GM21723 (cell line): ENCODE measurements around the gene NOS1AP.

ENCODE experiments used
- ATAC-seq: cut with Tn5 transposase; IDR thresholded peaks from one replicate; pipeline ENCODE4 v1.9.1; 2021; ENCODE audit warnings: mild to moderate bottlenecking, moderate library complexity; ENCODE audit not compliant: unreplicated experiment

Gene NOS1AP

DNA sequence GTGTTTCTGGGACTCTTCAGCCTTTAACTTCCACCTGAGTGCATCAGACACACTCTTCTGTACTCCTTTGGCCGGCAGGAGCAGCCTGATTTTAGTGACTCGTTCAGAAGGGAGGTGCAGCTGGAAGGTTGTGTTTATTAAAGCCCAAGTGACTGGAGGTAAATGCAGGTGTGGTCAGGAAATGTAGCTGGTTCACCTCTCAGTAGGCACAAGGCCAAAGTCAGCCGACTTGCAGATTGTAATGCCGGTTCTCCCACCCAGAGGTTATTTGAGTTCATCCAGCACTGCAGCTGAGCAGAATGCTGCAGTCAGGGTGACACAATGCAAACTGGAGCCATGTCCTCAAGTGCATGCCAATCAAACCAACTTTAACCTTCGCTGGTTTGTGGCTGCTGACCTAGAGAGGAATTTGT, 215.7 kb downstream of the NOS1AP start:
- ATAC-seq, result no peak

DNA sequence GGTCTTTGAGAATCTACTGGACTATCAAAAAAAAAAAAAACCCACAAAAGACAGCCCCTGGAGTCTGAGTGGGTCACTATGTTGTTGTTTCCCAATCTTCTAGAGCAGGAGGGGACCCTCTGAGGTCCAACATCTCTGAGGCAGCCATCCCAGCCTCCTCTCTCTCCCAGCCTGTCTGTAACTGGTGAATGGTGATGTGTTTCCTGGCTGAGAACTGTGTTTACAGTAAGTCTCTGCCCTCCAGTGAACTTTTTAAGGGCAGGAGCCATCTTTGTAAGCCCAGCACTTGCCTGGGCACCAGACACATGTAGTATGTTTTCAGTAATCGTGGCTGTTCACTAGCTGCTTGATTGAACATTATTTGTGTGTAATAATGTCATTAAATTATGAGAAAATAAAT, 221.5 kb downstream of the NOS1AP start:
- no peak for ATAC-seq

DNA sequence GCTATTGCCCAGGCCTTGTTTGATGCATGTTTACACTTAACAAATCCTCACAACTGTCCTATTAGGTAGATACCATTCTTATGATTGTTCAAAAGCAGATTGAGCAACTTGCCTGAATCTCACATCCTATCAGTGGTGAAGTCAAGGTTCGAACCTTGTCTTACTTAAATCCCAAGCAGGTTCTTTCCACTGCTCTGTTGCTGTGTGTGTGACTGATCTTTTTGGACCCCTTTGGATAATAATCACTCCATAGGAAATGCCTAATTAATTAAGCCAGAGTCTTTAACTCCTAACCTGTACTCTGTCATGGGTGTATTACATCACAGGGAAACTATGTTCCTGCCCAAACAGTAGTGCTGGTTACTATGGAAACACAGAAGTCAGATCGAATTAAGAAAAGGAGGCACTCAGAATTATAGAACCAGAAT, 222.9 kb downstream of the NOS1AP start:
- ATAC-seq, result no peak

DNA sequence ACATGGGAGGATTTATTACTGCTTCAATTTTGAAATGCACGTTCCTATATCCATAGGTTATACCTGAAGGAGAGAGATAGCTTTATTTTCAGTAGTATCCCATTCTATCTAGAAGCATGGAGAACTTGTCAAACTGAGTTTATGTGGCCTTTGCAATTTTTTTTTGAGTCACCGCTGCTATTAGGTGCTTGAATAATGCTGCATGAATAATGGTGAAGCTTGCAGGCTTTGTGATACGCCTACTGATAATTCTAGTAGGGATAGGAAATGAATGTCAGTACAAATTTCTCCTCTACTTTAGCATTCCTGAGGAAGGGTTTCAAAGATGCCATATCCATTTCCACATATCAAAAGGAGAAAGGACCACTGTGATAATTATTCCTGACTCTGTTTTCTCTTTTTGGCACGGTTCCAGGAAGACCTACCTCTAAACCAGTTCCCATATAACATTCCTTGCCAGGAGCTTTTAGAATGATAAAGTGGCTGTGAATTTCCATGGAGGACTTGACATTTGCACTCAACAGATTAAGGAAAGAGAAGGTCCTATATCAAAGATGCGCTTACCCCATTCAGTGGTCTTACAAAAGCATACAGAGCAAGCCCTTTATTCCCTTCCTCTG, 223.7 kb downstream of the NOS1AP start:
- no peak for ATAC-seq

GRCh38 chr1:162294015-162294414, 224.5 kb downstream of the NOS1AP start:
- ATAC-seq, result no peak

DNA sequence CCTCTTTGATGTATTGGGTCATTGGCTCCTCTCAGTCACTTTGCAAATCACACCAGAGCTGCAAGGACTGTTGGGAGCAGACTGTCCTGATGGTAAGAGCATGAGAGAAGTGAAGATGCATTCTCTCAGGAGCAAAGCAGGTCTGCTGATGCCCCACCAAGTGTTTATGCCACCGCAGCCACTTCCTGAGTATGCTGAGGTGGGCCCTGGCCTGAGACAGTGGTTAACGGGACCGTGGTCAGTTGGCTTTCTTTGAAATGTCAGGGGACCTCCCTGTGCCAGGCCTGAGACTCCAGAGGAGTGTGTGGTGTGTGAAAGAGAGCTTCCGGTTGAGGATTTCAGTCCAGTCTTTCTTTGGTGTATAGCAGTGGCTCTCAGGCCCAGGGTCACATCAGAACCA, 227.7 kb downstream of the NOS1AP start:
- no peak for ATAC-seq

DNA sequence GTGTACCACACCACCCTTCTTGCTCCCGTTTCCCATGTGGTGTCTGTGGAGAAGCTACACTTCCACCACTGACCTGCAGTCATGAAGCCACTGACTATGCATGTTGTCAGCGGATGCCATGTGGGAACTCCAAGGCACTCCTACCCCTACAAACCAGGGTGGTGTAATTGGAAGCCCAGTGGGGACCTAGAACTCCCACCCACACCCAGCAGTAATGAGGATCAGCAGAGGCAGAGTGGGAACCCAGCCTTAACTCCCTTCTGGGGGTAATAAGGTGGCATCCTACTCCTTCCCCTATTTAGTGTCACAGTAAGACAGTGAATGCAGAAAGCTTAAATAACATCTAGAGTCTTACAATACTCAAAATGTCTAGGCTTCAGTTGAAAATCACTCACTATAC, 228.8 kb downstream of the NOS1AP start:
- ATAC-seq, result no peak

- ATAC-seq, result no peak
Observed at GRCh38 chr1:162299018-162299417, 229.5 kb downstream of the NOS1AP start.

GRCh38 chr1:162300057-162300917, 230.8 kb downstream of the NOS1AP start:
- ATAC-seq, result no peak

DNA sequence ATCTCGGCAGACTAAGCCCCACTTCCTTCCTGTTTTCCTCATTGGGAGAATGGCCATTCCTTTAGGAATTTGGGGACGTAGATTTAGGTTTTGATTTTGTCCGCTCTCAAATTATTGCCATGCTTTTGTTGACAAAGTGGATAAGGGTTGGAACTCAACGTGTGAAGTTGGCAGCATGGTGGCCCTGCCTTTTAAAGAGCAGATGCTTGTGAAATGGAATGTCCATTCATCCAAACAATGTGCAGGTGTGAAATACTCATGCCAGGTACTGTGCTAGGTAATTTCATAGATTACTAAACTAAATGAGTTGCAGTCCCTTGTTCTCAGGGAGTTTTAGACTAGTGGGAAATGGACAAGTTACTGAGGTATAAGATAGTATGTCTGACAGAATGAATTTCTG, 232.2 kb downstream of the NOS1AP start:
- no peak for ATAC-seq

DNA sequence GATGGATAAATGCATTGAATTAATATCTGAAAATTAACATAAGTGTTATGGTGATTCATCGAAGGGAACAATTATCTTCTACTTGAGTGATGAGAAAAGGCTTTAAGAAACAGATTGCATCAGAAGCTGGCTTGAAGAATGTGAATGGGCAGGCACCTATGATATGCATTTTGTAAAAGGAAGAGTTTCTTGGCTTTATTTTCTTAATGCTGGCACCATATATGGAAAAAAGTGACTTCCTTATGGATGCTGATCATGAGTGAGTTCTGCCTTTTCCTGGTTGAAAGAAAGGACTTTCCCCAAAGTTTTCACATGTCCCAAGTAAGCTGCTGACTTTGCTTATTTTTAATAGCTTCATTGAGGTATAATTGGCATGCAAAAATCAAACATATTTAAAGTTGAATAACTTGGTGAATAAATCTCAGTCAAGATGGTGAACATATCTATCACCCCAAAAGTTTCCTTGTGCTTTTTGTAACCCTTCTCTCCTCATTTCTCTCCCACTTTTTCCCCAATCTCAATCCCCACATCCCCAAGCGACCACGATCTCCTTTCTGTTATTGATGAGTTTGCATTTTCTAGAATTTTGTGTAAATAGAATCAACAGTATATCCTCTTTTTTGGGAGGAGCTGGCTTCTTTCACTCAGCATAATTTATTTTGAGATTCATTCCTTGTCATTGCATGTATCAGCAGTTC, 233.0 kb downstream of the NOS1AP start:
- ATAC-seq, result no peak

DNA sequence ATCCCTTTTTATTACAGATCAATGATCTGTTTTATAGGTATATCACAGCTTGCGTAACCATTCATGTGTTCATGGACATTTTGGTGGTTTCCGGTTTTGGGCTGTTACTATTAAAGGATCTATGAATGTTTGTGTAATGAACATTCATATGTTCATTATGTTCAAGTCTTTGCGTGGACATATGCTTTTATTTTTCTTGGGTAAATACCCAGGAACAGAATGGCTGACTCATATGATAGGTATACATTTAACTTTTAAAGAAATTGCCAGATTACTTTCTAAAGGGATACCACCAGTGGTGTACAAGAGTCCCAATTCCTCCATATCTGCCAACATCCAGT, 233.5 kb downstream of the NOS1AP start:
- no peak for ATAC-seq

DNA sequence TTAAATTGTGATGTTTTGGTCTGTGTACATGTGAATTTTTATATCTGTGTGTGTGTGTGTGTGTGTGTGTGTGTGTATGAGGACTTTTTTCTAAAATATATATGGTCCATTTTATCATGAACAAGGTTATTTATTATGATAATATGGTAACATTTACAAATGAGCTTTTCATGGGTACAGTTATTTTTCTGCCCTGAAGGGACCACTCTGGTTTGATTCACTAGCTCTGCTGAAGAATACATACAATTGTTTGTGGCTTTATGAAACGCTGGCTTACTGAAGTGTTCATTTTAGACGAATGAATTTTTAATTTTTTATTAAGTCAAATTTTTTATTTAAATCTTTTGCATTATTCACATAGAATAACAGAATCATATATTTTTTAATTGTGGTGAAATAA, 235.2 kb downstream of the NOS1AP start:
- no peak for ATAC-seq

GRCh38 chr1:162305969-162306368, 236.5 kb downstream of the NOS1AP start:
- ATAC-seq, result no peak

DNA sequence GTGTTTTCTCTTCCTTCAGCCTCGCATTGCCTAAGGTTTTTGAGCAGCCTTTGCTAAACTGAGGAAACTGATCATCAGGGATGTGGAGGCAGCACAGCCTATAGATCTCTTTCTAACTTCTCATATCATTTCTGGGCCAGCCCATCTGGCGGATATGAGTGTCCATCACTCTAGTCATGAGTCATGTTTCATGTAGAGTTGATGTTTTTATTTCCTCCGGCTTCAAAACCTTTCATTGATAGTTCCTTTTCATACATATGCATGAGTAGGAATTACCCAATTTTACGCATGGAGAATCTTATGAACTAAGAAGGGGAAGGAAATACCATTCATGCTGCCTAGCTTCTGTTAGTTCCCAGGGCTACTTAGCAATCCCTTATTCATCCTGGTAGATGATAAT, 240.8 kb downstream of the NOS1AP start:
- no peak for ATAC-seq

GRCh38 chr1:162314206-162314605, 244.7 kb downstream of the NOS1AP start:
- no peak for ATAC-seq

- no peak for ATAC-seq
Observed at GRCh38 chr1:162315673-162316072, 246.2 kb downstream of the NOS1AP start.

- no peak for ATAC-seq
Observed at GRCh38 chr1:162316187-162316586, 246.7 kb downstream of the NOS1AP start.

GRCh38 chr1:162317621-162318020, 248.1 kb downstream of the NOS1AP start:
- ATAC-seq, result no peak

GRCh38 chr1:162319493-162320175, 250.1 kb downstream of the NOS1AP start:
- ATAC-seq, result no peak

- ATAC-seq, result no peak
Observed at GRCh38 chr1:162321809-162322422, 252.4 kb downstream of the NOS1AP start.
